PC-9 (cell line): ENCODE results near the gene COL24A1. TPM values are rescaled to one million over a fixed set of nuclear protein-coding genes. Genes with fewer than 3 reads are reported as not detected.

ENCODE experiments used
- BruUV-seq: library from RNA; stranded (reverse); fragments of 400-500 nt; replicated peaks from 2 replicates; lab custom pipeline; 2021; lab: Mats Ljungman, UMichigan
- CTCF ChIA-PET: fragments of 300-600 bp; sonication (Branson Sonifier 250); formaldehyde crosslinking; loops from one replicate; lab custom pipeline; 2022; ENCODE audit warnings: antibody characterized with exemption; lab: Charles Lee
- POLR2A ChIA-PET: fragments of 300-600 bp; sonication (Branson Sonifier 250); formaldehyde crosslinking; loops from one replicate; lab custom pipeline; 2022; ENCODE audit warnings: antibody characterized with exemption; ENCODE audit not compliant: unreplicated experiment; lab: Charles Lee
- DNase-seq, 2 experiments: peaks; one replicate each; pipeline versions ENCODE4 v3.0.0 to v3.0.0-alpha.2; 2015 to 2022; ENCODE audit warnings: mixed read lengths in 1 of 2
- H2AFZ ChIP-seq: fragments of 200-600 bp; sonication (generic); 2 replicates; pipeline ENCODE4 v1.8.1; 2017; ENCODE audit warnings: antibody characterized with exemption
- H3F3A ChIP-seq: fragments of 200-600 bp; sonication (generic); 2 replicates; pipeline ENCODE4 v1.8.1; 2017; ENCODE audit warnings: antibody characterized with exemption, mild to moderate bottlenecking, low read depth; ENCODE audit not compliant: insufficient read depth
- H3K27ac ChIP-seq: fragments of 200-600 bp; sonication (generic); 2 replicates; pipeline ENCODE4 v1.6.1; 2016; ENCODE audit warnings: mixed run types
- H3K27me3 ChIP-seq: fragments of 200-600 bp; sonication (generic); 2 replicates; pipeline ENCODE4 v1.6.1; 2016; ENCODE audit warnings: low read depth, mixed run types; ENCODE audit not compliant: insufficient read depth
- H3K36me3 ChIP-seq: fragments of 200-600 bp; sonication (generic); 2 replicates; pipeline ENCODE4 v1.6.1; 2016; ENCODE audit warnings: low read depth, mixed run types
- H3K4me1 ChIP-seq: fragments of 200-600 bp; sonication (generic); replicated peaks from 2 replicates; pipeline ENCODE4 v1.6.1; 2016; ENCODE audit warnings: mixed run types; ENCODE audit not compliant: insufficient read depth
- H3K4me2 ChIP-seq: fragments of 200-600 bp; sonication (generic); 2 replicates; pipeline ENCODE4 v1.6.1; 2017; ENCODE audit warnings: mixed run types
- H3K4me3 ChIP-seq: fragments of 200-600 bp; sonication (generic); 2 replicates; pipeline ENCODE4 v1.6.1; 2016; ENCODE audit warnings: mixed run types
- H3K79me2 ChIP-seq: fragments of 200-600 bp; sonication (generic); 2 replicates; pipeline ENCODE4 v1.6.1; 2017; ENCODE audit warnings: low read depth, mixed run types
- H3K9me2 ChIP-seq: fragments of 200-600 bp; sonication (generic); 2 replicates; pipeline ENCODE4 v1.8.1; 2017; ENCODE audit warnings: mild to moderate bottlenecking; ENCODE audit not compliant: insufficient read depth
- H3K9me3 ChIP-seq: fragments of 200-600 bp; sonication (generic); 2 replicates; pipeline ENCODE4 v1.8.1; 2016; ENCODE audit warnings: low read depth; ENCODE audit not compliant: insufficient read depth
- H4K20me1 ChIP-seq: fragments of 200-600 bp; sonication (generic); 2 replicates; pipeline ENCODE4 v1.8.1; 2017; ENCODE audit not compliant: insufficient read depth
- EZH2 ChIP-seq: fragments of 200-600 bp; sonication (generic); IDR thresholded peaks from 2 replicates; pipeline ENCODE4 v1.8.0; 2017; ENCODE audit warnings: antibody characterized with exemption, low read depth
- intact Hi-C: fragments of 100-400 bp; cut with micrococcal nuclease; formaldehyde crosslinking; loops from one replicate; pipeline ENCODE4 v1.10.0; 2022; ENCODE audit not compliant: unreplicated experiment
- total RNA-seq: library from RNA; stranded (reverse); gene quantifications from 2 replicates; pipeline ENCODE4 v1.2.3, GENCODE V29; 2021
- TF ChIP-seq, protein P1 (sequence below): fragments of 200-600 bp; sonication (generic); conservative IDR thresholded peaks from 2 replicates; pipeline ENCODE4 v1.6.1; 2017; ENCODE audit warnings: mixed run types, antibody characterized with exemption, mild to moderate bottlenecking, moderate library complexity

COL24A1 gene
- total RNA-seq, 1 experiment from 2014 or later = 0.15 TPM

DNA sequence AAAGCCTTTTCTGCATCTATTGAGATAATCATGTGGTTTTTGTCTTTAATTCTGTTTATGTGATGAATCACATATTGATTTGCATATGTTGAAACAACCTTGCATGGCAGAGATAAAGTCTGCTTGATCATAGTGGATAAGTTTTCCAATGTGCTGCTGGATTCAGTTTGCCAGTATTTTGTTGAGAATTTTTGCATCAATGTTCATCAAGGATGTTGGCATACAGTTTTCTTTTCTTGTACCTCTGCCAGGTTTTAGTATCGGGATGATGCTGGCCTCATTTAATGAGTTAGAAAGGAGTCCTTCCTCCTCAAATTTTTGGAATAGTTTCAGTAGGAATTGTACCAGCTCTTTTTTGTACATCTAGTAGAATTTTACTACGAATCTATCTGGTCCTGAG lies 55.0 kb downstream of the COL24A1 start:
- H3K9me2 ChIP-seq = no peaks in the 10 kb centered on the region
- no peak for DNase-seq
- H3F3A ChIP-seq = no peaks in the 10 kb centered on the region
- H3K36me3 ChIP-seq = no peaks in the 10 kb centered on the region
- CTCF ChIA-PET = no interaction called here
- no peak overlapping the region for H3K4me3 ChIP-seq
- no TSS peak for BruUV-seq
- no peak overlapping the region for H3K27ac ChIP-seq
- H3K9me3 ChIP-seq = no peaks in the 10 kb centered on the region
- no peaks in the 10 kb centered on the region for H3K79me2 ChIP-seq
- peaks cover 8% of the 10 kb centered on the region; the same call in 1 of the 2 replicates for H3K4me1 ChIP-seq
- intact Hi-C loops = no loop called here
- POLR2A ChIA-PET = no interaction called here
- no peaks in the 10 kb centered on the region for H4K20me1 ChIP-seq
- H2AFZ ChIP-seq = no peak overlapping the region
- no peak for TF ChIP-seq EZH2
- TF ChIP-seq, protein P1, sequence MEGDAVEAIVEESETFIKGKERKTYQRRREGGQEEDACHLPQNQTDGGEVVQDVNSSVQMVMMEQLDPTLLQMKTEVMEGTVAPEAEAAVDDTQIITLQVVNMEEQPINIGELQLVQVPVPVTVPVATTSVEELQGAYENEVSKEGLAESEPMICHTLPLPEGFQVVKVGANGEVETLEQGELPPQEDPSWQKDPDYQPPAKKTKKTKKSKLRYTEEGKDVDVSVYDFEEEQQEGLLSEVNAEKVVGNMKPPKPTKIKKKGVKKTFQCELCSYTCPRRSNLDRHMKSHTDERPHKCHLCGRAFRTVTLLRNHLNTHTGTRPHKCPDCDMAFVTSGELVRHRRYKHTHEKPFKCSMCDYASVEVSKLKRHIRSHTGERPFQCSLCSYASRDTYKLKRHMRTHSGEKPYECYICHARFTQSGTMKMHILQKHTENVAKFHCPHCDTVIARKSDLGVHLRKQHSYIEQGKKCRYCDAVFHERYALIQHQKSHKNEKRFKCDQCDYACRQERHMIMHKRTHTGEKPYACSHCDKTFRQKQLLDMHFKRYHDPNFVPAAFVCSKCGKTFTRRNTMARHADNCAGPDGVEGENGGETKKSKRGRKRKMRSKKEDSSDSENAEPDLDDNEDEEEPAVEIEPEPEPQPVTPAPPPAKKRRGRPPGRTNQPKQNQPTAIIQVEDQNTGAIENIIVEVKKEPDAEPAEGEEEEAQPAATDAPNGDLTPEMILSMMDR = no peak
- no peaks in the 10 kb centered on the region for H3K27me3 ChIP-seq
- H3K4me2 ChIP-seq = no peak overlapping the region

DNA sequence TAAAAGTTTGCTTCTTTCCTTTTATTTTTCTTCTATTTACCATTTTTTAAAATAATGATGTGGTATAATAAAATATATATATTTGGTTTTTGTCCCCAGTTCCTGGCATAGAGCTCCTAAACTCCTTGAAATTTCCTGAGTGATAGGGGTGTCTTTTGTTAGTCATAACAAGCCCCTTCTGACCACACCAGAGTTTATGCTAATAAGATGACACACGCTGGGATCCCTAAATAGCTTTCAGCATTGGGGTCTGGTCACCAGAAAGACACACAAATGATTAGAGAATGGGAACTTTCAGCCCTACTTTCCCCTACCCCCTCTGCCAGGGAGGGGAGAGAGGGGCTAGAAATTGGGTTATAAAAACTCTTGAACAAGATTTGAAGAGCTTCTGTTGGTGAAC lies 56.2 kb downstream of the COL24A1 start:
- Histone ChIP-seq H3K9me3 (no peaks in the 10 kb centered on the region), H3K27ac (no peak overlapping the region), H3K4me1 (peaks cover 7% of the 10 kb centered on the region; the same call in 1 of the 2 replicates), H3K79me2 (no peaks in the 10 kb centered on the region), H3K9me2 (no peaks in the 10 kb centered on the region), H4K20me1 (no peaks in the 10 kb centered on the region), H2AFZ (no peak overlapping the region), H3K27me3 (no peaks in the 10 kb centered on the region), H3F3A (no peaks in the 10 kb centered on the region), H3K4me2 (no peak overlapping the region), H3K4me3 (no peak overlapping the region), H3K36me3 (no peaks in the 10 kb centered on the region)
- TF ChIP-seq, protein P1 = no peak
- no peak for TF ChIP-seq EZH2
- ChIA-PET POLR2A (no interaction called here), CTCF (no interaction called here)
- intact Hi-C loops = no loop called here
- DNase-seq = no peak
- no TSS peak for BruUV-seq

DNA sequence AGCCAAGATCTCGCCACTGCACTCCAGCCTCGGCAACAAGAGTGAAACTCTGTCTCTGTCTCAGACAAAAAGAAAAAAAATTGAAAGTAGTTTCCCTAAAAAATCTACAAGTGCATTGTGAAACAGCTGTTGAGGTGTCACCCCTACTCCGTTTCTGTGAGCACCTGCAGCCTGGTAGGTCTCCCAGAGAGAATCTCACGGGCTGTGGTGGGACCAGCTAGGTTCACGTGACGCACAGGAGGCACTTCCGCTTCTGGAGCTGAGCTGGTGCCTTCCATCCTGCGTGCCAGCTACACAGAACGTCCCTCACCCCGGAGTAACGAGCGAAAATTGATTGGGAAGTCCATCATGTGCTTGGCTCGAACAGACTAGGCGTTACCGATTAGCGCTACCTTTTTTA lies 66.8 kb downstream of the COL24A1 start:
- Histone ChIP-seq H3K27me3 (no peaks in the 10 kb centered on the region), H3K4me3 (no peak overlapping the region), H4K20me1 (no peaks in the 10 kb centered on the region), H3K9me3 (no peaks in the 10 kb centered on the region), H3K27ac (no peak overlapping the region), H3K79me2 (no peaks in the 10 kb centered on the region), H3F3A (no peaks in the 10 kb centered on the region), H3K4me1 (no peaks in the 10 kb centered on the region), H3K9me2 (no peaks in the 10 kb centered on the region; the same call in 1 of the 2 replicates), H3K4me2 (no peak overlapping the region), H2AFZ (0 out of 2 replicates have a peak overlapping the region, but pooled peaks have one; percentile 50), H3K36me3 (no peaks in the 10 kb centered on the region)
- intact Hi-C loops = no loop called here
- TF ChIP-seq, protein P1 = no peak
- no peak for DNase-seq
- ChIA-PET CTCF (no interaction called here), POLR2A (no interaction called here)
- no TSS peak for BruUV-seq
